Adrenal gland (tissue), 12 donors: Measurements from ENCODE around the gene IGSF11. TPM values are rescaled to one million over a fixed set of nuclear protein-coding genes. Genes with fewer than 3 reads are reported as not detected.

Experiments
- DNase-seq, 7 donors: peaks; one replicate each; pipeline ENCODE4 v3.0.0-alpha.2; 2019 to 2020
- H3K27ac ChIP-seq, 5 donors: fragments of 200-600 bp; sonication (generic) in 4 of 5; 1 replicate in 3 of 5; 2 replicates in 2 of 5; pipeline versions ENCODE4 v1.5.1 to v1.8.0; 2016 to 2020; ENCODE audit warnings: mild to moderate bottlenecking in 1 of 5
- H3K27me3 ChIP-seq: fragments of 200-600 bp; 2 replicates; pipeline ENCODE4 v1.8.0; 2021
- H3K36me3 ChIP-seq, 2 donors: fragments of 200-600 bp; replicated peaks in 1 of 2; 1 replicate in 1 of 2; 2 replicates in 1 of 2; pipeline versions ENCODE4 v1.5.1 to v1.8.0; 2018 to 2022
- H3K4me1 ChIP-seq, 2 donors: fragments of 200-600 bp; replicated peaks in 1 of 2; 1 replicate in 1 of 2; 2 replicates in 1 of 2; pipeline versions ENCODE4 v1.5.1 to v1.8.0; 2018 to 2021
- H3K4me3 ChIP-seq, 4 donors: fragments of 200-600 bp; sonication (generic) in 3 of 4; one replicate each; pipeline ENCODE4 v1.5.1; 2016 to 2018
- H3K9me3 ChIP-seq, 3 donors: fragments of 200-600 bp; sonication (generic) in 1 of 3; replicated peaks in 1 of 3; 1 replicate in 2 of 3; 2 replicates in 1 of 3; pipeline versions ENCODE4 v1.5.1 to v1.8.0; 2016 to 2021
- POLR2A ChIP-seq, 2 donors: fragments of 450-650 bp; IDR thresholded peaks; one replicate each; pipeline ENCODE4 v1.6.1; 2017; ENCODE audit warnings: antibody characterized with exemption in 2 of 2, mild to moderate bottlenecking in 2 of 2, moderate library complexity in 1 of 2
- WGBS, 4 donors: extraction: QIAGEN DNeasy Blood & Tissue Kit in 2 of 4; methylation state at CpG; one replicate each; pipeline versions ENCODE4 v1.1.5 to v1.1.7; 2013 to 2017; 5-methylcytosine and 5-hydroxymethylcytosine counted together
- intact Hi-C, 2 donors: fragments of 100-400 bp; cut with DNase I; formaldehyde crosslinking; loops; one replicate each; pipeline versions ENCODE4 v1.14.1 to v1.15.0; 2022 to 2023
- polyA plus RNA-seq, 3 donors: library from polyadenylated mRNA; stranded (reverse); fragments of 200-250 nt in 2 of 3; fragments of 350-450 nt in 1 of 3; fragmentation: Illumina TruSeq in 1 of 3; extraction: RNeasy Lipid Tissue Mini Kit (QIAGEN cat#74804) in 1 of 3; gene quantifications; one replicate each; pipeline ENCODE4 v1.2.3, GENCODE V29; 2013 to 2014
- total RNA-seq, 9 donors: library from RNA; depleted of rRNA in 4 of 9; stranded (reverse); fragments of >200 nt in 4 of 9; fragments of 120-200 nt in 1 of 9; fragmentation: NEBNext Ultra II Directional in 1 of 9; extraction: Animal tissue kit (Norgen Biotek cat#: 25700) in 1 of 9; gene quantifications; one replicate each; pipeline versions ENCODE4 v1.1.0 to v1.2.4, GENCODE V29; 2013 to 2023
- TF ChIP-seq, protein P1 (sequence below), 6 experiments: fragments of 450-650 bp in 4 of 6; fragments of 200-600 bp in 2 of 6; sonication (generic) in 1 of 6; IDR thresholded peaks; 1 replicate in 5 of 6; 2 replicates in 1 of 6; pipeline versions ENCODE4 v1.5.1 to v1.8.0; 2016 to 2021; ENCODE audit warnings: antibody characterized with exemption in 6 of 6, mild to moderate bottlenecking in 2 of 6, moderate library complexity in 1 of 6
- donor health status: healthy with polysubstance abuse.
- donor health status: Bipolar disorder and iron deficiency.
- donor health status: DM: yes; HTN: yes; CAD: no.
- donor health status: DM: no; HTN: no; CAD: no.
- donor health status: DM: no; HTN: no; CAD: no.
- donor health status: DM: yes; HTN: yes; CAD: no.

The IGSF11 gene
- total and polyA plus RNA-seq, 12 donors: 4.1 to 31.3 (median 16.5) TPM

DNA sequence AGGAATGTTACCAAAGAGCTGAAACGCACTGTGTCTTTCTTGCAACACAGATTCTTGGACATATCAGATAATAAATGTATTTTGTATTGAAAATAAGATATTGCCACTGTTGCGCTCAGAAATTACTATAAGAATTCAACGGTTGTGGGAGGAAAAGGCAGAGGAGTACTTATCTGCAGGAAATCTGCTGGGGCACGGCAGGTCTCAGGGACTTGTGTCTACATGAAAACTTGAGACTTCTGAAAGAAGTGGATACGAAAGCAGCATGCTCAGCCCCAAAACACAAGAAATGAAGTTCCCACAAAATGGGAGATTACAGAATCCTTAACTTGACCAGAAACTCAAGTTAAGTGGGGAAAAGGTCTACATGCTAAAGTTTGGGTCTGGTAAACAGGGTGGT is 86.5 kb downstream of the IGSF11 start:
- WGBS, 4 donors: 86 to 89% (median 88%) methylated on average over 5 of the region's 5 CpGs
- Histone ChIP-seq H3K27ac (no peak overlapping the region), H3K27me3 (no peaks in the 10 kb centered on the region), H3K4me3 (no peak overlapping the region), H3K4me1 (no peaks in the 10 kb centered on the region), H3K9me3 (no peaks in the 10 kb centered on the region), H3K36me3 (no peaks in the 10 kb centered on the region)
- TF ChIP-seq POLR2A (IDR thresholded peaks at IDR 0.05): no peak
- TF ChIP-seq, protein P1, sequence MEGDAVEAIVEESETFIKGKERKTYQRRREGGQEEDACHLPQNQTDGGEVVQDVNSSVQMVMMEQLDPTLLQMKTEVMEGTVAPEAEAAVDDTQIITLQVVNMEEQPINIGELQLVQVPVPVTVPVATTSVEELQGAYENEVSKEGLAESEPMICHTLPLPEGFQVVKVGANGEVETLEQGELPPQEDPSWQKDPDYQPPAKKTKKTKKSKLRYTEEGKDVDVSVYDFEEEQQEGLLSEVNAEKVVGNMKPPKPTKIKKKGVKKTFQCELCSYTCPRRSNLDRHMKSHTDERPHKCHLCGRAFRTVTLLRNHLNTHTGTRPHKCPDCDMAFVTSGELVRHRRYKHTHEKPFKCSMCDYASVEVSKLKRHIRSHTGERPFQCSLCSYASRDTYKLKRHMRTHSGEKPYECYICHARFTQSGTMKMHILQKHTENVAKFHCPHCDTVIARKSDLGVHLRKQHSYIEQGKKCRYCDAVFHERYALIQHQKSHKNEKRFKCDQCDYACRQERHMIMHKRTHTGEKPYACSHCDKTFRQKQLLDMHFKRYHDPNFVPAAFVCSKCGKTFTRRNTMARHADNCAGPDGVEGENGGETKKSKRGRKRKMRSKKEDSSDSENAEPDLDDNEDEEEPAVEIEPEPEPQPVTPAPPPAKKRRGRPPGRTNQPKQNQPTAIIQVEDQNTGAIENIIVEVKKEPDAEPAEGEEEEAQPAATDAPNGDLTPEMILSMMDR (IDR thresholded peaks at IDR 0.05): no peak
- intact Hi-C loops: no loop called here
- DNase-seq: no peak

DNA sequence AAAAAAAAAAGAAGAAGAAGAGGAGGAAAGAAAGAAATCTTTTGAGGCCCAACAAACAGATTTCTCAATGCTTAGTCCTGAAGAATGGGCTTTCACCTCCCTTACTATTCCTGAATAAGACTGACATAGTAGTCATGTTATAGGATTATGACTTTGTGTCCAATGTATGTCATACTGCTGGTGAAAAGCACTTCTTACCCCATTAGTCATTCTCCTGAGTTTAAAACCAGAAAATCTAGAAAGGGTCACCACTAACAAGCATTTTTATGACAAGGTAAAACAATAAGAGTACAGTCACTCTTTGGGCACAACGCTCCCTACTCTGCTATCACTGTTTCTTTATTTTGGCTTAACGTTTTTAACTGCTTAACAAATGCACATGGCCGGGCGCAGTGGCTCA is 88.2 kb downstream of the IGSF11 start:
- no peak for TF ChIP-seq POLR2A (IDR thresholded peaks at IDR 0.05)
- TF ChIP-seq, protein P1 (IDR thresholded peaks at IDR 0.05): no peak
- Histone ChIP-seq H3K4me3 (no peak overlapping the region), H3K27me3 (no peaks in the 10 kb centered on the region), H3K27ac (no peak overlapping the region), H3K36me3 (no peaks in the 10 kb centered on the region), H3K9me3 (no peaks in the 10 kb centered on the region), H3K4me1 (no peaks in the 10 kb centered on the region)
- intact Hi-C loops: no loop called here
- 79 to 84% (median 80%) methylated on average over 4 of the region's 4 CpGs for WGBS, 4 donors
- no peak for DNase-seq

DNA sequence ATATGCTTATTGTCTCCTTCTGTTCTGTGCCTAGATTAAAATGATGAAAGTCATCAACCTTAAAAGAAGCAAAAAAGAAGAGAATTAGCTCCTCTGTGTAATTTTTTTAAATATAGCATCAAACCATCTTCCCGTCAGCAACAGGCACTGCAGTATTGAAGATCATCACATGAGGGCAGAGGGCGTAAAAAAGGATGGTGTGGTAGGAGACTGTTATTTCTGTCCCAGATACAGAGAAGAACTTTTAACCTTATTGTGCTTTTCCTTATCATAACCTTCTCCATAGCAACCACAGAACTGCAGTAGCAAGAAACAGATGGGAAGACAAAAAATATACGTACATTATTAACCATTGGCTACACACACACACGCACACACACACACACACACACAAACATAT is 88.8 kb downstream of the IGSF11 start:
- intact Hi-C loops: no loop called here
- TF ChIP-seq, protein P1 (IDR thresholded peaks at IDR 0.05): no peak
- no peak for TF ChIP-seq POLR2A (IDR thresholded peaks at IDR 0.05)
- H3K4me1 ChIP-seq: no peaks in the 10 kb centered on the region
- 74 to 83% (median 77%) methylated on average over 4 of the region's 4 CpGs for WGBS, 4 donors
- H3K4me3 ChIP-seq: no peak overlapping the region
- DNase-seq: no peak
- no peaks in the 10 kb centered on the region for H3K36me3 ChIP-seq
- H3K9me3 ChIP-seq: no peaks in the 10 kb centered on the region
- H3K27me3 ChIP-seq: no peaks in the 10 kb centered on the region
- no peak overlapping the region for H3K27ac ChIP-seq

DNA sequence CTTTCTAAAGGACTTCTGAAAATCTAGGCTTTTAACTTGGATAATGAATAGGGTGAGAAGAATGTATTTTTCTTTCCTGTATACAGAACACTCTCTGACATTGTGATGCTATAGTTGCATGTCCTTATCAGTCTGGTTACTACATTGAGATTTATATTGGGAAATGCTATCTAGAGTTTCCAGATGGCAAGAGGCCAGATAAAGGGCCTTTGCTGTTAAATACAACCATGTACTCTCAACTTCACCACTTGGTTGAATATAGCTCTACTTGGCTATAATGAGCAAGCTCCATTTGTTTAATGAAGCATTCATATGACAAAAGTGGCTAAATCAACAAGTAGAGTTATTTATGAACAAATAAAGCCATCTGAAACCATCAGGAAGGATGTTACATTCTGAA is 91.0 kb downstream of the IGSF11 start:
- Histone ChIP-seq H3K27me3 (no peaks in the 10 kb centered on the region), H3K9me3 (peaks cover 3 to 8% (median 6%) of the 10 kb centered on the region in 3 donors), H3K27ac (no peak overlapping the region), H3K4me1 (no peaks in the 10 kb centered on the region), H3K4me3 (no peak overlapping the region), H3K36me3 (no peaks in the 10 kb centered on the region)
- intact Hi-C loops: no loop called here
- DNase-seq: peak in 1 of 7 donors; percentile 24
- no peak for TF ChIP-seq POLR2A (IDR thresholded peaks at IDR 0.05)
- TF ChIP-seq, protein P1 (IDR thresholded peaks at IDR 0.05): no peak
